CD1c-positive myeloid dendritic cell (primary cell): ENCODE results near the gene ZDHHC17.

Source experiments
- DNase-seq: peaks from one replicate; pipeline ENCODE4 v3.0.0-alpha.2; 2016; ENCODE audit errors: extremely low spot score

ZDHHC17 gene

DNA sequence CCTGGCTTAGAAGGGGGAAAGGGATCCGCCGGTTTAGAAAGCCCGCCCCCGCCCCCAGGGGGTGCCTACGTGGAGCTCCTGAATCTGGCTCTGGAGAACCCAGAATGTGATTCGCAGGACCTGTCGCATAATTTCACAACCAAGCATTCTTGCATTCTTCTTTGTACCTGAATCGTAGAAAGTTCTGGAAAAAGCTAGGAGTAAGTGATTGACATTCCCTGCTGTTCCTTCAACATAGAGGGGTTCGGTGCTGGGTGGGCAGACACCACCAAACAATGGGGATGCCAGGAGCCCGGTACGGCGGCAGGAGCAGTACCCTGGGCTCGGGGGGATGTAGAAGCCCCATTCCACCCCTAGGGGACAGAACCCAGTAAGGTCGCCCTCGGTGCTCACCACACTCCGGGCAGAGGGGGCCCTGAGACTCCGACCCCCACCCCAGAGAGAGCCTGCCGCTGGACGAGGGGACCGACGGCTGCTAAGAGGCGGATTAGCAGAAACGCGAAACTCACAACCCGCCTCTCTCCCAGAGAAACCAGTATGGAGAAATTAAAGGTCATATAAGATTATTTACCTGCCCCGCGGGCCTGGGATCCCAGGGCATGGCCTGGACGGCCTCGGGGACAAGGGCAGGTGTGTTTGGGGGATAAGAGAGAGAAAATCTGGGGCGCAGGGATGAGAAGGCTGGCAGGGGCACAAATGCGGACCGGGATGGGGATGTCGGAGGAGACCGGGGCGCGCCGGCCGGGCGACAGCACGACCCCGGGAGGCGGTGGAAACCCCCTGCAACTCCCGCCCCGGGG is 114.4 kb downstream of the ZDHHC17 start:
- DNase-seq, result no peak

DNA sequence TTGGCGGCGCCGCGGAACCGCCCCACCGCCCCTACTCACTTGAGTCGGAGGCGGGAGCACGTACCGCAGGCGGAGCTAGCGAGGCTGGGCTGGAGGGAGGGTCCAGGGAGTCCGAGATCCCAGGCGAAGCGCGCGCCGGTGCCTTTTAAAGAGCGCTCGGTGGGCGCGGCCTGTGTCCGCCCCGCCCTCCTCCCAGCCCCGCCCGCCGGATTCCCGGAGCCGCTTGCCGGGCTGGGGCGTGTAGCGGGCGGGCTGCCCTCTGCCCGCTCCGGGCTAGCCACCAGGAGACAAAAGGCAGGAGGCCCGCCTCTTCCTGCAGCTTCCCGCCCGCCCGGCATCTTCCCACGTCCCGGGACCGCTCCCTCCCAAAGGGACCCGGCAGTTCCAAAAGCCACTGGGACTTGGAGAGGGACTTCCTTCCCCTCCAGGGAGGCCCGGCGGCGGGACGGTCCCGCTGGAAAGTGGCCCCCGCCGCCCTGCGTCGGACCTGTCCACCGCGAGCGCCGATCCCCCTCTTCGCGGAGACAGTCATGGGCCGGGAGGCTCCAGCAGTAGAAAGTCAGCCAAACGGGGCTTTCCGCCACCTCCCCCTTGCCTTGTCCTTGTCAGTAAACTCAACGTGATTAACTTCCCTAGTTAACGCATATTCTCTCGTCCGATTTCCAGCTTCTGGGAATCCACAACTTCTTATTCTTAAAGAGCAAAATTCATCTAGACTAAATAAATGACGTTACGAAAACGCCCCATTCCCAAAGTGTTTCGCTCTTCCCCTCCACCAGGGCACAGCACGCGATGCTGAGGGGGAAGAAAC is 115.2 kb downstream of the ZDHHC17 start, which contains the start of gene CSRP2:
Gene CSRP2, minus strand, starts transcription at position 121 of the 811 bp plus-strand sequence. CDS start 12,759 bp downstream, outside the sequence.
- peak; percentile 63 for DNase-seq

DNA sequence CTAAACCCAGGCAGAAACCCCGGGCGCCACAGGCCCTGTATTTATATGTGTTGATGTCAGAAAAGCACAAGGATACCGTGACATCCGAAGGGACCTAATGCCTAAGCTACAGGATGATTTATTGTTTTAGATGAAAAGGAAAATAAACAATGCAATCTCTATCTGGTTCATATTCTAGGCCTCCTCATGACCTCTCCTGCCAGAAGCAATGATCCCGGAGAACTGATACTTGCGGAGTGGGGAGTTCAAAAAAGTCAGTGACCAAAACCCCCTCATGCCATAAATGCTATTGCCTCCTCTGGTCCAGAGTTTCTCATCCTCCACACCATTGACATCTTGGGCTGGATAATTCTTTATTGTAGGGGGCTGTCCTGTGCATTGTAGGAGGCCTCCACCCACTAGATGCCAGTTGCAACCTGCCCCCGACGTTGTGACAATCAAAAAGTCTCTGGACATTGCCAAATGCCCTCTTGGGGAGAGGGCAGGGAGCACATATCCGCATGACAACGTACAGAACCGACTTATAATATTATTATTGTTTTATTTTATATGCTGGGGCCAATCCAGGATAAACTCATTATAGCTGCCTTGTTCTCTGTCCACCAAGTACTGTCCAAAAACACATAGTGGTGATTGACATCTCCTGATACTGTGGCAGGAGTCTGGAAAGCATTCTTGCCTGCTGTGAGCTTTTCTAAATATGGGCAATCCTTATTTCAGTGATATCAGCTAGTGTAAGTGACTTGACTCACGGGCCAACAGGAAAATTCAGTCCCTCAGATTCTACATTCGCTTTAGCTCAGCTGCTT is 116.0 kb downstream of the ZDHHC17 start:
- DNase-seq, result no peak

DNA sequence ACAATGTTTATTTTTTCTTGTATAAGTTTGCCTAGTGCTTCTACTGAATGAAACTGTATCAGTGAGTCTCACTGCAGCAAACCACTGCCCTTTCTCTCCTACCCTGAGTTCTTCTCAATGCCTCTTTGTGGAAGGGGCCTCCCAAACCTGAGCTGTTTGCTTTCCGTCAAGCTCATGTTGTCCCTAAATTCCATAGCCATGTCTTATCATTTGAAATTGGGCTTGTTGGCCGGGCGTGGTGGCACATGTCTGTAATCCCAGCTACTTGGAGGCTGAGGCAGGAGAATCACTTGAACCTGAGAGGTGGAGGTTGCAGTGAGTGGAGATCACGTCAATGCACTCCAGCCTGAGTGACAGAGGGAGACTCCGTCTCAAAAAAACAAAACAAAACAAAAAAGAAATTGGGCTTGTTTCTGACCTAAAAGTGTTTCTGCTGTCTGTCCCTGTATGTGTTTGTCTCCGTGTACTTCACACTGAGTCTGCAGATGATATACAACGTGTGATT is 116.7 kb downstream of the ZDHHC17 start:
- DNase-seq, result no peak

DNA sequence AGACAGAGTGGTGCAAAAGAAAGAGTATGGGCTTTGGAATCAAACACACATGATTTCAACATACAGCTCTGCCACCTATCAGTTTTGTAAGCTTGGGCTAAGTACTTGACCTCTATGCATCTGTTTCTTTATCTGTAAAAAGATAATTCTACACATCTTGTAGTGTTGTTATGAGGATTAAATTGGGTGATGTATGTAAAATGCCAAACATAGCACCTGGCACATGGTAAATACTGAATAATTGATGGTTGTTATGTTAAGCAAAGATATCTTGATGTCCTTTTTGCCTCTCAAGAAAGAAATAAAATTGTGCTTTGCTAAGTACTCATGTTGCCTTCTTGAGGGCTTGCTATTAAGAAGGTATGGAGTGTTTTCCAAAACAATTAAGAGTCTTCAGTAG is 117.2 kb downstream of the ZDHHC17 start:
- DNase-seq, result no peak

DNA sequence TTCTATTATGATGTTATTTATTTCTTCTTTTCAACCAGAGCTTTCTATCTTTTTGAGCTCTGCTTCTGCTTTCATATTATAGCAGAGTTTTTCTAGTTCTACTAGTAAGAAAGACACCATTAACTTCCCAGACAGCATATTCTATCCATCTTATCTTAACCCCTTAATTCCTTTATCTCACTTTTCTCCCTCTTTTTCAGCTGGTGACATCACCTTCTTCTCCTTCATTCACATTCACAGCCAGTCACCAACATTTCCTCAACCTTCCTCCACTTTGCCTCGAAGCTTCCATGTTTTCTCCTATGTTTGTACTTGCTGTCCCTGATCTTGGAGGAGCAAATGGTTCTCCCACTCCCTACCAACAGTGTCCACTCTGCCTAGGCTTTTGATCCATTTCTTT is 118.5 kb downstream of the ZDHHC17 start:
- DNase-seq, result no peak

DNA sequence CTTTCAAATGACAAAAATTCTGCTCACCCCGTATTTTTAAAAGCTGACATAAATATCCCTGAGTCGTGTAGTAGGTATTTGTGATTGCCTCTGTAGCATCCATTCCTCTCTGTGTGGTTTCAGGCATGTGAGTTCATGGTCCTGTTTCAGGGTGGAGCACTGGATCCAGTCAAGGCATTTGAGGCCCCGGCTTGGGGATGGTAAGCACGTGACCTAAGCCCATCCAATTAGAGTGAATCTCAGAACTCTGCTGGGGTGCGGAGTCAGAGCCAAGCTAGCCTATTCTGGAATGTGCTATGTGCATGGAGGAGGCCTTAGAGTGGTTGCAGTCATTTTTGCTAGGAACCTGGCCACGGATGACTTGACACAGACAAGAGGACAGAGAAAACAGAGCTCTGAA is 119.2 kb downstream of the ZDHHC17 start:
- DNase-seq, result no peak

DNA sequence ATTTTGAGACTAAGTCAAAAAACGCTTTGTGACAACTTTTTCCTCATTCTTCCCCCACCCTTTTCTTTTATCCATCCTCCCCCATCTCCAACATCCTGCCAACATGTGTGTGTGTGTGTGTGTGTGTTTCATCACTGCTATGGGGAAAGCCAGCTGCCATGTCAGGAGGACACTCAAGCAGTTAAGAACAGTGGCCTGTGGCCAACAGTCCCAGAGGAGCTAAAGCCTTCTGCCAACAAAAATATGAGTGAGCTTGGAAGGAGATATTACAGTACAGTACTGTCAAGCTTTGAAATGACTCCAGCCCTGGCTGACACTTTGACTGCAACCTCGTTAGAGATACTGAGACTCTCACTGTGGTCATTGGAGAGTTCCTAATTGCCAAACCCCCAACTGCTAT is 119.9 kb downstream of the ZDHHC17 start:
- DNase-seq, result no peak

DNA sequence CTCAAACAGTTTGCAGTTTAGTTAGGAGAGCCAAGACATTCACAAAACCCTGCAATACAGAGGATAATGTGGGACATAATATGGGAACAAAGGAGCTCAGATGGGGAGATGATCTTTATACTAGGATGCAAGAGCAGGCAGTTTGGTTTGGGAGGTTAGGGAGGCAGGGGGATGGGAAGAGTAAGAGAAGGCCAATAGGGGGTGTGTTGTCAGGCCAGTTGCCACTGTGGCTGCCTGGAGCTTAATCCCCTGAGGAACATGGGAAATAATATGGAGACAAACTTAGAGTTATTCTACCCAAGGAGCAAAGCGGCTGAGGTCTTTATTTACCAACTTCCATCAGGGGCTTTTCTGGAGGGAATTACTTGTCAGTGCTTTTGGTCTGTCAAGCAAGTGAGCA is 124.9 kb downstream of the ZDHHC17 start:
- no peak for DNase-seq

DNA sequence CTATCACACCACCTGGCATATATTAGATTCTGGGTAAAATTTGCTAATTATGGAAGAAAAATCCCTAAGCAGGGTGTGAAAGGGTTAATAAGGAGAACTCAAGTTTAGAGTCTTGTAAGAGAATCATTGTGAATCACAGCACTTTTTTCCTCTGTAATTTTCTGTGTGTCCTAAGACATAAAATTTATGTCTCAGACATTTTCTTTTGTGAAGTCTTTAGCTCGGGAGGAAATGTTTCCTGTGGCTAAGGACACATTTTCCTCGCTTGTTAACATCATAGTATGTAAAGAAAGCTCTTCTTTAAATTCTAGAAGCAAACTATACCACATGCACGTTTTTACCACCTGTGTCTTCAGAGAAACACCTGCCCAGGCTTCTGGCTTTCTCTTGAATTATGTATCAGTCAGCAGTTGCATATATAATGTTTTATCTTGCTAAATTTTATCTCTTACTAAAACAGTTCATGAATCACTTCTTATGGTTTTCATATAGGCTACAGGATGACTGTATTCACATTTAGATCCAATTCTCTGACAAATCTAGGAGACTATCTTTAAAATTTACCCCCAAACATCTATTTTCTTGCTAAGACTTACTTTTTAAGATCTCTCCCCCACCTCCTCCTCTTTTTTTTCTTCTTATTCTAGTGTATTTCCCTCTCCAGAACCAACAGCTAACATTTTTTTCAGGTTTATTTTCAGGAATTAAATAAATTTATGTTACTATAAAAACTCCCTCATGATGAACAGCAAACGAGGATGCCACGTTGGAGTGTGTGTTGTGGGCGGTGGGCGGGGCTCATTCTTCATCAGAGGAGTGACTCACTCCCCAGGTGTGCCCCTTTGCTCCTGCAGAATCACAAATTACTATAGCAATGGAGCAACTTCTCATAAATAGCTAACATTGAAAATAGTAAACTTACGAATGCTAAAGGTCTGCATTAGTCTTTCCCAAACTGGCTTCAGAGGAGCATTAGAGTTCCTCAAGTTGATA is 126.5 kb downstream of the ZDHHC17 start:
- DNase-seq, result no peak

DNA sequence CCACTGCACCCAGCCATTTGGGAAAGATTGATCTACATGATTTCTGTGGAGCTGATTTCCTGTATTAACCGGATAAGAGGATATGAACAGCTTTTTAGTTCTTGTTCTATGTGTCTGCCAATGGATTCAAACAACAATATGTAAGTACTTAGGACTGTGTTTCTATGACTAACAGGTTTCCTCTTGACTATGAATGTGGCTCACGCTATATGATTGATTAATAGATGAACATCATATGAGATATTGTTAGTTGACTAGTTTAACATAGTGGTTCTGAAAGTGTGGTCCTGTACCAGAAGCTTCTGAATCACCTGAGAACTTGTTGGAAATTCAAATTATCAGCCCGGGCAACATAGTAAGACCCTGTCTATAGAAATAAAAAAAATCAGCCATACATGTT is 127.7 kb downstream of the ZDHHC17 start:
- DNase-seq, result no peak

DNA sequence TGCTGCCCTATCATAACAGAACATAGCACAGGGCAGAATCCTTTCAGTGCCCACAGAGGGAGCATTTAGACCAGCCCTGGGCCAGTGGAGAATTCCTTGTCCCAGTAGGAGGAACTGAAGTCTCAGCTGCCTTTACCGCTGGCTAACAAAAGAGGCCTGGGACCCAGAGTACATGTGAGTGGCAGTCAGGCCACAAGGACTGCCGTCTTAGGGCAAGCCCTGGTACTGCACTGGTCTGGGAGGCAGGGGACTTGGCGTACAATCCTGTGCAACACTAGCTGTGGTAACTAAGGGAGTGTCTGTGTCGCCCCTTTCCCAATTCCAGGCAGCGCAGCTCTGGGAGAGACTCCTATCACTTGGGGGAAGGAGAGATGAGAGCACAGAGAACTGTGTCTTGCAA is 131.9 kb downstream of the ZDHHC17 start:
- DNase-seq, result no peak

DNA sequence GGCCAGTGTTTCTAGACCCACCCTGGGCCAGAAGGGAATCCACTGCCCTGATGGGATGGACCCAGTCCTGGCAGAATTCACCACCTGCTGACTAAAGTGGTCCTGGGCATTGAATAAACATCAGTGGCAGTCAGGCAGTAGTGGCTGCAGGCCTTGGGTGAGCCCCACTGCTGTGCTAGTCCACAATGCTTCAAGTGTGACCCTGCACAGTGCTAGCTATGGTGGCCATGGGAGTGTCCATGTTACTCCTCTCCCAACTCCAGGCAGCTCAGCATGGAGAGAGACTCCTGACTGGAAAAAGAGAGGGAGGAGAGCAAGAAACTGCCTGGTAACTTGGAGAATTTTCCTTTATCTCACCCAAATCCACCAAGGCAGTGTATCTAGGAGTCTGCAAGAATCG is 132.4 kb downstream of the ZDHHC17 start:
- no peak for DNase-seq

DNA sequence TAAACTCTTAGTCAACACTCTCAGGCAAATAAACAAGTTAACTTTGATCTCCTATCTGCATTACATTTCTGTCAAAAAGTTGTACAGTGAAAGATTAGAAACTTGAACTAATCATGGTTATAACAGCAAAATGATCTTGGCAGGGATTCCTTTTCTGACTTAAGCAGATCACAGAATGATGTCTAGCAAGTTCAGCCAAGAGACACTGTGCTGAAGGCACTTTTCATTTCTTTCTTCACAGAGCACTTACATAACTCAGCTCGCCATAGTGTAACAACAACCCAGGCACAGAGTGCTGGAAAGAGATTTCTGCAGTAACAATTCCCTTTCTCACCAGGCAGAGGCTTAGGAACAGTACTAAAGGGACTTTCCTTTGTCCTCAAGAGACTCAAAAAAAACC is 134.5 kb downstream of the ZDHHC17 start:
- no peak for DNase-seq

DNA sequence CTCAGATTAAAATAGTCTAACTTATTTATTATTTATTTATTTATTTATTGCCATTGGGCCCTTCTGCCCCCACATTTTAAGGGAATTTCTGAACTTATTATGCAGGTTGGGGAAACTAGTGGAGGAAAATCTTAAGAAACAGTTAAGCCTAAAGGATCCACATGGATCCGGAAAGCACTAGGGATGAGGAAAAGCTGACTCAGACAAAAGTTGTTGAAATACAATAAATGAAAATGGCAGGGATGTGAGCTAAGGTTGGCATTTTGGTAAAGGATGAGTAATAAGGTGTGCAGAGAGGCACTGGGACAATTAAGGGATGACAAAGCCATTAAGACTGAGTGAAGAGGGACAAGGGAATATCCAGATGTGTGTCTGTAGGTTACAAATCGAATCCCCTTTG is 135.6 kb downstream of the ZDHHC17 start:
- no peak for DNase-seq

DNA sequence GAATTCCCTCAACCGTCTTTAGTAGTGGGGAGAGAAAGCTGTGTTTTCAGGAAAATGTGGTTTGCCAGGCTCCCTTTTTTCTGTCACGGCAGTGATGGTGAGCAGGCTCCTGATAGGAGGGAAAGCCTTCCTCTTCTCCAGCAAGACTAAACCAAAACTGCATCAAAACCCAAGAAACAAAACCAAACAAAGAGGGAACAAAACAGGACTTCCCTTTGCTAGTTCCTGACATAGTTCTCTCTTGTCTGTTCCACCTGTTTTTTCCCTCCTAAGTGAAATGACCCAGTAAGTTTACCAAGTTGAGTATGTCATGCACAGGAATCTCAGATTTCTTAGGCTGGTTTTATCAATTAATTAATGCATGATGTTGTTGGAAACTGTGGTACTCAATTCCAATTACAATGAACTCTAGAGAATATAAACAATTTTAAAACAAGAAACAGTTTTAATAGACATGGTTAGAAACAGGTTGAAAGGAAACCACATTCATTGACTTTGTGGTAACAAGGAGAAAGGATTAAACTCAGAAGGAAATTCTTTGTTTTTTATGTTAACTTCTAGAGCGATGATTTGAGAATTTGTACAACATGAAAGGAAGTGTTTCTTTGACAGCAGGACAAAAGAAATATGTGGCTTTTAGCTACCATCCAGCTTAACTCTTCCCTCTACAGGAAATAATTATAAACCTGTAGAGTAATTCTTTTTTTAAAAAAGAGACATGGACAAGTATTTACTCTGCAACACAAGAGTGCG is 137.9 kb downstream of the ZDHHC17 start:
- no peak for DNase-seq
